HG03196 (cell line): Measurements from ENCODE around the gene SCN1B.

Source experiments
- ATAC-seq: cut with Tn5 transposase; IDR thresholded peaks from one replicate; pipeline ENCODE4 v1.9.1; 2021; ENCODE audit not compliant: unreplicated experiment

Gene SCN1B

GRCh38 chr19:35051796-35052195 lies 21.5 kb downstream of the SCN1B start:
- ATAC-seq: no peak

DNA sequence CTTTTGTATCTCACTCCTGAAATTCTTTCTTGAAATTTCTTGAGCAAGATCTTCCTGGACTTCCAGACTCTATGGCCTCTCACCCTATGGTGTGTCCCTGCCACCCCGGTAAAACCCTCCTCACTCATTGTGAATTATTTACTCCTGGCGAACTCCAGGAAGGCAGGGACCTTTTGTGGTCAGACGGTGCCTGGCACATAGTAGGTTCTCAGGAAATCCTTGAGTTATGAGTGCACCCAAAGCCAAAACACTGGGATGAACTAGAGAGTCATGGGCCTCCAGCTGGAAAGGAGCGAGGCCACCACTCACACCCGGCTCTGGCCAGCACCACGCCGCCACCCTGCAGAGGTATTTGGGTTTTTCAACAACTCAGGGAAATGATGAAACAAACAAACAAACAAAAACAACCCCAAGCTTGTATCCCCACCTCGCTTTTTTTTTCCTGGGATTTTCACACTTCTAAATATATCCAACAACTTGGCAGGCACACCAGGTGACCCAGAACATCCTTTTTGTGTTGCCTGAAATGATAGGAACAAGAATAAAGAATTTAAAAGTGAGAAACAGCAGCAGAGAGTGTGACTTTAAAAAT lies 22.4 kb downstream of the SCN1B start:
- ATAC-seq: no peak

GRCh38 chr19:35053667-35054293 lies 23.5 kb downstream of the SCN1B start:
- no peak for ATAC-seq

- ATAC-seq: no peak
These were observed 24.4 kb downstream of the SCN1B start for GRCh38 chr19:35054626-35055025.

DNA sequence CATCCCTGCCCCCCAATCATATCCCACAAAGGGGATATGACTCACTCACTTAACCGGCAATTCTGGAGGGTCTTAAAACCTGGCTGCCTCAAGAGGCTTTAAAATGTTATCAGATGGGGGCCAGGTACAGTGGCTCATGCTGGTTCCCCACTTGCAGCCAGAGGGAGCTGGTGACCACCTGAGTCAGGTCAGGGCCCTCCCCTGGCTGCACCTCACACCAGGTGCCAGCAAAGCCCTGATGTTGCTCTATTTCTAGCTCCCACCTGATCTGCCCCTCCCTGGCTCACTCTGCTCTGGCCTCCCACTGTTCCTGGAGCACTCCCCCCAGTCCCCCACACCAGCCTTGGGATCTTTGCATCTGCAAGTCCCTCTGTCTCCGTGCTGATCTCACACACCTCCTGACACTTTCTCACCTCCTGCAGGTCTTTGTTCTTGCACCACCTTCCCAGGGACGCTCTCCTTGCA lies 25.5 kb downstream of the SCN1B start:
- no peak for ATAC-seq

DNA sequence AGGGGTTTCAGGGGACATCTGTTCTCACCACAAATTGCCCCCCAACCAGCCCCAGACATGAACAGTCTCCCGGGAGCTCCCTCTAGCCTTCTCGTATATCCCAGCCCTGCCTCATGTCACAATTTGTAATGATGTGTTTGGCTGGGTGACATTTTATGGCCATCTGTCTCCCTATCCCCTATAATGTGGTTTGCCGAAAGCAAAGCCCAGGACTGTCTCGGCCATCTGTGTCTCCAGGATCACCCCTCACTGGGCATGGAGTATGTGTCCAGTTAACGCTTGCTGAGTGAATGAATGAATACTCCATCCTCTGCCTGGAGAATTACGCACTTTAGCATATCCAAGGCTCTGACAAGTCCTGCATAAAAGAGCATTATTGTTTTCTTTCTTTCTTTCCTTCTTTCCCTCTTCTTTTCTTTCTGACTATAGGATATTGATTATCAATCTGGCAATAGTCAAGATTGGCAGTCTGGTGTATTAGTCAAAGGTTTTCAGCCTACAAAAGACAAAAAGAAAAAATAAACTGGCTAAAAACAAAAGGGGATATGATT lies 26.3 kb downstream of the SCN1B start:
- ATAC-seq: no peak

DNA sequence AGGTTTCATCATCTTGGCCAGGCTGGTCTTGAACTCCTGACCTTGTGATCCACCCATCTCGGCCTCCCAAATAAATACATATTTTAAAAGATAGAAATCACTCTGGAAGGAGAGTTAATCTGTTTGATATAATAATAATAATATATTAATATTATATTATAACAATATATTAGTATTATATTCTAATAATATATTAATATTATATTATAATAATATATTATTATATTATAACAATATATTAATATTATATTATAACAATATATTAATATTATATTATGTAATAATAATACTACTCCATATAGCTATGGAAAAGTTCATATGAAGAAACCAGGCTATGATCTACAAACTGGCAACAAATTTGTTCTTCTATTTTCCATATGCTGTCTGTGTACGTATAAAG lies 28.1 kb downstream of the SCN1B start:
- ATAC-seq: no peak

DNA sequence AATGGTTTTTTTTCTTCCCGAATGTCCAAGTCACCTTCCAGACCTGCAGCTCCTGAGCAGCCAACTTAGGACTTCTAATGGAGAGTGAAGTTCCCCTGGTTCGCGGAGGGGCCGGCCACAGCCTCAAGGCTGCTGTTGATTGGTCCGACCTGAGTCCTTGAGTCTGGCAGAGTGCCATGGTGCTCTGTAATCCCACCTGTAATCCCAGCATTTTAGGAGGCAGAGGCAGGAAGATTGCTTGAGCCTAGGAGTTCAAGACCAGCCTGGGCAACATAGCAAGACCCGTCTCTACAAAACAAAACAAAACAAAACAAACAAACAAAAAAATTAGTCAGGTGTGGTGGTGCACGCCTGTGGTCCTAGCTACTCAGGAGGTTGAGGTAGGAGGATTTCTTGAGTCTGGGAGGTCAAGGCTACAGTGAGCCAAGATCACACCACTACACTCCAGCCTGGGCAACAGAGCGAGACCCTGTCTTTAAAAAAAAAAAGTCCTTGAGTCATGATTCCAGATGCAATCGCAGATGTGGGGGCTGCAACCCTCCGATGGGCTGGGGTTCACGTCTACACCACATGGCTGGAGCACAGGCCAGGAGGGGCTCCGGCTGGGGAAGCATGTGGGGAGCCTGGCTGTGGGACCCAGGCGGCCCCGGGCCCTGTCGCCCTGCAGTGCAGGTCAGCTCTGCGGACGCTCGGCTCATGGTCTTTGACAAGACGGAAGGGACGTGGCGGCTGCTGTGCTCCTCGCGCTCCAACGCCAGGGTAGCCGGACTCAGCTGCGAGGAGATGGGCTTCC lies 28.9 kb downstream of the SCN1B start:
- no peak for ATAC-seq

GRCh38 chr19:35059799-35060091 lies 29.5 kb downstream of the SCN1B start:
- ATAC-seq: no peak

- ATAC-seq: no peak
These were observed 30.0 kb downstream of the SCN1B start for GRCh38 chr19:35060160-35060855.

DNA sequence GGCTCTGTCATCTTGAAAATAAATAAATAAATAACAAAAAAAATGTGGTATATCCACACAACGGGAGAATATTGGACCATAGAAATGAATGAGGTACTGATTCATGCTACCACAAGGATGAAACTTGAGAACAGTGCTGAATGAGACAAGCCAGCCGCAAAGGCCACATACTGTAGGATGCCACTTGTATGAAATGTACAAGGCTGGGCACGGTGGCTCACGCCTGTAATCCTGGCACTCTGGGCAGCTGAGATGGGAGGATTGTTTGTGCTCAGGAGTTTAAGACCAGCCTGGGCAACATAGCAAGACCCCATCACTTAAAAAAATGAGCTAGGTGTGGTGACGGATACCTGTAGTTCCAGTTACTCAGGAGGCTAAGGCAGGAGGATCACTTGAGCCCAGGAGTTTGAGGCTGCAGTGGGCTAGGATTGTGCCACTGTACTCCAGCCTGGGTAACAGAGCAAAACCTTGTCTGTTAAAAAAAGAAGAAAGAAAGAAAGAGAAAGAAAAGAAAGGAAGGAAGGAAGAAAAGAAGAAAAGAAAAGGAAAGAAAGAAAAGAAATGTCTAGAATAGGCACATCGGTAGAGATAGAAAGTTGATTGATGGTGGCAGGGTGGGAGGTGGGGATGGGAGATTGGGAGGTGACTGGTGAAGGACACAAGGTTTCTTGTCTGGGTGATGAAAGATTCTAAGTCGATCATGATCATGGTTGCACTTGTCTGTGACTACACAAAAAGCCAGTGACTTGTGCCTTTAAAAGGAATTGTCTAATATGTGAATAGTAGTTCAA lies 31.5 kb downstream of the SCN1B start:
- no peak for ATAC-seq

GRCh38 chr19:35062942-35063341 lies 32.7 kb downstream of the SCN1B start:
- ATAC-seq: no peak

GRCh38 chr19:35063940-35064818 lies 33.9 kb downstream of the SCN1B start:
- no peak for ATAC-seq

DNA sequence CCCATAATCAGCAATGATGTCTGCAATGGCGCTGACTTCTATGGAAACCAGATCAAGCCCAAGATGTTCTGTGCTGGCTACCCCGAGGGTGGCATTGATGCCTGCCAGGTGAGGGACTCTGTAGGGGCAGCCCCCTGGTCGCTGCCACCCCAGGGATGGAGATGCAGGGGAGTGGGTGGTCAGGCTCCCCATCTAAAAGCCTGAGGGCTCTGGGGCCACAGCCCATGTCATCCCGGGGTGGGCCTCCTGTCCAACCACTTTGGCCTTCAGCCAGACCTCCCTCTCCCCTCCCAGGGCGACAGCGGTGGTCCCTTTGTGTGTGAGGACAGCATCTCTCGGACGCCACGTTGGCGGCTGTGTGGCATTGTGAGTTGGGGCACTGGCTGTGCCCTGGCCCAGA lies 35.3 kb downstream of the SCN1B start:
- ATAC-seq: no peak

- no peak for ATAC-seq
These were observed 35.9 kb downstream of the SCN1B start for GRCh38 chr19:35066121-35066520.

GRCh38 chr19:35066691-35067563 lies 36.7 kb downstream of the SCN1B start:
- no peak for ATAC-seq

DNA sequence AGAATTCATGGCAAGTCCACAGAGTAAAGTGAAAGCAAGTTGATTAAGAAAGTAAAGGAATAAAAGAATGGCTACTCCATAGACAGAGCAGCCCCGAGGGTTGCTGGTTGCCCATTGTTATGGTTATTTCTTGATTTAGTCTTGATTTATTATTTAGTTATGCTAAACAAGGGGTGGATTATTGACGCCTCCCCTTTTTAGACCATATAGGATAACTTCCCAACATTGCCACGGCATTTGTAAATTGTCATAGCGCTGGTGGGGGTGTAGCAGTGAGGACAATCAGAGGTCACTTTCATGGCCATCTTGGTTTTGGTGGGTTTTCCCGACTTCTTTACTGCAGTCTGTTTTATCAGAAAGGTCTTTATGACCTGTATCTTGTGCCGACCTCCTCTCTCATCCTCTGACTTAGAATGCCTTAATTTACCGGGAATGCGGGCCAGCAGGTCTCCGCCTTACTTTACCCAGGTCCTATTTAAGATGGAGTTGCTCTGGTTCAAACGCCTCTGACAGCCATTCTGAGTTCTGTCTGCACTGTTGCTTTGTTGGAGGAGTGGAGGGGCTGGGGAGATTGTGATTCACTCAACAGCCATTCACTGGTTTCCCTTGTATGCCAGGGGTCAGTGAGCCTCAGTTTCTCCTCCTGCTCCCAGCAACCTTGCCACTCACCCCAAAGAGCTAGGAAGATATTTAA lies 38.8 kb downstream of the SCN1B start:
- no peak for ATAC-seq

DNA sequence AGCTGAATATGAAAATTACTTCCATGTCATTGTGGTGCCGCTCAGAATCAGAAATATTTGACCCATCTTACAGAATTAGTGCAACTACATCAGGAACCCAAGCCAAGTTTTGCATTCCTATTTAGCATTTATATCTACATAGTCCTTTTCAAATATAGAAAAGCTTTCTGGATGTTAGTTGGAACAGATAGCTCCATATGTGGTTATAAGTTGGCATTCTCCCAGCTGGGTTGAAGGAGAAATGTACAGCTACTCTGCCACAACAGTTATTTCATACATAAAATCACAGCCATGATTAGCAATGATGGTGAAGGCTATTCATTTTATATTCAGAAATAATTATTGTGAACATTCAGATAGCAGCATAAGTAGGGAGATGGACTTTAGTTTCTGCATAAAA lies 39.4 kb downstream of the SCN1B start:
- no peak for ATAC-seq
